GM21529 (cell line): Measurements from ENCODE around the gene ZNF175.
"Not testable (repeated sequence)": the region's sequence is repeated elsewhere in the genome, so short reads cannot be mapped to it uniquely, and the experiment has no call there.

Source experiments
- ATAC-seq: cut with Tn5 transposase; IDR thresholded peaks from one replicate; pipeline ENCODE4 v1.9.1; 2021; ENCODE audit not compliant: unreplicated experiment

The ZNF175 gene

DNA sequence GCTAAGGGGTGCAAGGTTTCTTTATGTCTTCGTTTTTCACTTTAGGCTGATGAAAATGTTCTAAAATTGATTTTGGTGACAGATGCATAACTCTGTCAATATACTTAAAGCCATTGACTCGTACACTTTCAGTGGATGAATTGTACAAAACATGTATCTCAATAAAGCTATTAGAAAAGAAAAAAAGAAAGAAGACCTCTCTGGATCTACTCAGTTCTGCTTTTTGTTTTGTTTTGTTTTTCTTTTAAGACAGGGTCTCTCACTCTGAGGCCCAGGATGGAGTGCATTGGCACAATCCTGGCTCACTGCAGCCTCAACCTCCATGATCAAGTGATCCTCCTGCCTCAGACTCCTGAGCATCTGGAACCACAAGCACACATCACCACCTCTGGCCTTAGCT lies 55.6 kb downstream of the ZNF175 start:
- no peak for ATAC-seq

DNA sequence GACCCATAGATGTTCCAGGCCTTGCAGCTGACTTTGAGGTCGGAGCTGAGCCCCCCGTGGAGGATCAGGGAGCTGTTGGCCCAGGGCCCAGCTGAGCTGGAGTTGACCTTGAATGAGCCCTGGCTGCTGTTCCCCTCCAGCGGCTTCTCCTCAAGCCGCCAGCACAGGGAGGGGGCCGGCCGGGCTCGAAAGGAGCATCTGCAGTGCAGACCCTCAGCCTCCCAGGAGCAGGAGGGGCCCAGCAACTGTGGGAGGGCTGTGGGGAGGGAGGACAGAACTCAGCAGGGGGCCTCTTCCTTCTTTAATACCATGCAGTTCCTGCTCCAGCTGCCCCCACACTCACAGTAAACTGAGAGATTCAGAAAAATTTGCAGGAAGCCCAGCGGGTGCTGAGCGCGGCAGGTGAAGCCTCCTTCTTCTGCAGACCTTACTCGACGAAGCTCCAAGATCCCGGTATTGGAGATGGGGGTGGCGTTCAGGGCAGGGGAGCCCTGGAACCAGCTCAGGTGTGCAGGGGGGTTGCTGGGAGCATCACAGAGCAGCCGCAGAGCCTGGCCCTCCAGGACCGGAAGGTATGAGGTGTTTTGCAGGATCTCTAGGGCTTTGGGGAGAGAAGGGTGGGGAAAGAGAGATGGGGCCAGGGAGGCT lies 56.5 kb downstream of the ZNF175 start:
- ATAC-seq: no peak

DNA sequence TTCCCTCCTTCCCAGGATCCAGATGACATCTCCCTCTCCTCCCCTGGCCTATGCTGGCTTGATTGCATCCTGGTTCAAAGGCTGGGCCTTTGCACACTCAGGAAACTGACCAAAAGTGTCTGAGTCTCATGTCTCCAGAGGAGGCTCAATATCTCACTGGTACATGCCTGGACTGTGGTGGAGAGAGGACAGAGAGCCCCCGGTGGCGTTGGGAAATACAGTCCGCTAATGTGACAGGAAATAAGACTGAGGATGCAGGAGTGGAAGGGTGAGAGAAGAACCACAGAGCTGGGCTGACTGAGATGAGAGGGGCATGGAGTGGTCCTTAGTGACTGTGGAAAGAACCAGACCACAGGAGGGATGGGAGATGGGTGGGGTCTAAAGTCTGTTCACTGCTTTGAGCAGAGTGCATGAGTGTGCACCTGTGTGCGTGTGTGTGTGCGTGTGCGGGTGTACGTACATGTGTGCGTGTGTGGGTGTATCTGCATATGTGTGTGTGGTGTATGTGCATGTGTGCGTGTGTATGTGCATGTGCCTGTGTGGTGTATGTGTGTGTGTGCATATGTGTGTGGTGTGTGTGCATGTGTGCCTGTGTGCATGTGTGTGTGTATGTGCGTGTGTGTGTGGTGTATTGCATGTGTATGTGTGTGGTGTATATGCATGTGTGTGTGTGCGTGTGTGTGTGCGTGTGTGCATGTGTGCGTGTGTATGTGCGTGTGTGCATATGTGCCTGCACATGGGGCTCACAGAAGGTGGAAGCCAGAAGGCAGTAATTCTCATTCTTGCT lies 57.3 kb downstream of the ZNF175 start:
- ATAC-seq: no peak

DNA sequence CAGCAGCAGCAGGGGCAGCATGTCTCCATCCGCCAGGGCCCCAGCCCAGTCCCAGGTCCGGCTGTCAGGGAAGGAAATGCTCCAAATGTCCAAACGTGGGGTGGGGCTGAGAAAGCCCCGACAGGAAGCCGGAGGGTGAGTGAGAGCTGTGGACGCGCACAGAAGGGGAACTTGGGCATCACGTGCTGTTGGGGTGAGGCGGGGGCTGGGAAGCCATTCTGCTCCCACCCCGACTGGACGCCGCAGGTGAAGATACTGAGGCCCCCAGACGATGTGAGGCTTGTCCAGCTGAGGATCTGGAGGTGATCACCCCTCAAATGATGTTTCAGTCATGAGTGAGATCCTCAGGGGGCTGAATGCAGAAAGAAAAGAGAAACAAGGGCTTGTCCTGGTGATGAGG lies 59.2 kb downstream of the ZNF175 start, which contains the start of gene SIGLEC5:
SIGLEC5 (minus strand) TSS at position 87 of the 400 bp plus-strand sequence; CDS start at position 21, 66 bp downstream.
- not testable (repeated sequence) for ATAC-seq

DNA sequence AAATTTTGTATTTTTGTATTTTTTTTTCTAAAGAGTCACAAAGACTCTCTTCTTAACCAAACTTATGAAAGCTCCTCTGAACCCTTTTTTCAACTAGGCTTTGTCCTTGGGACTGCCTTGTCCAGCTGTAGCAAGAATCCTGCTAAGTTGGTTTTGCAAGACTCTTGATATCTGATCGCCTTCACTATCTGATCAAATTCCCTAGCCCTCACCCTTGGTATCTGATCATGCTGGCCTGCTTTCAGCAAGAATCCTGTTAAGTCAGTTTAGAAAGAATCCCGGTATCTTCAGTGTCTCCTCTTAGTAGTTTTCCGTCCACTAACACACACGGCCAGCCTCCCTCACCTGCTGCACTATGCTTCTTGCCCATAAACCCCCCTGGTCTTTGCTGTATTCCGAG lies 61.0 kb downstream of the ZNF175 start:
- ATAC-seq: no peak

DNA sequence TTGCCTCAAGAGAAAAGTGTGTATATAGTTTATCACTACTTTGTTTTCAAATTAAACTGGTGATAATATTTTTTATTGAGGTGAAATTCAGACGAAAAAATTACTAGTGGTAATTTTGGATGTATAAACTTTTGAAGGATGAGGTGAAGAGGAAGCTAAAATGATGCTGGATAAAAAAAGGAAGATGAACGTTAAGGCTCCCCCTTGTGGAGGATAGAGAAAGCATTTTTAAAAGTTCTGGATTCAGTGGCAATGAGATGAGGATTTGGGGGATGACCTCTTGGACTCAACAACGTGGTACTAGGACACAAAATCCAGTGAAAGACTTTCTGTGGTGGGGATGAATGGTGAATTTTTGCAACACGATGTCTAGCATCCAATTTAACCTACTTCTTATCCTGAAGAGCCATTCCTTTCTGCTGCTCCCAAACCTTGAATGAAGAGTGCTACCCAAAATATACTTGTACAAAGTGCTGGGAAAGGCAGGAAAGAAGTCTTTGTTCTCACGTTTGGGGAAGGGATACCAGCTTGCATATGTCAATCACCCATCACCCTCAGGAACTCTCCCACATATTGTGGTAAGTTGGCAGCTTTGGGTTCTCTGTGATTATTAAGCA lies 66.4 kb downstream of the ZNF175 start:
- ATAC-seq: no peak

DNA sequence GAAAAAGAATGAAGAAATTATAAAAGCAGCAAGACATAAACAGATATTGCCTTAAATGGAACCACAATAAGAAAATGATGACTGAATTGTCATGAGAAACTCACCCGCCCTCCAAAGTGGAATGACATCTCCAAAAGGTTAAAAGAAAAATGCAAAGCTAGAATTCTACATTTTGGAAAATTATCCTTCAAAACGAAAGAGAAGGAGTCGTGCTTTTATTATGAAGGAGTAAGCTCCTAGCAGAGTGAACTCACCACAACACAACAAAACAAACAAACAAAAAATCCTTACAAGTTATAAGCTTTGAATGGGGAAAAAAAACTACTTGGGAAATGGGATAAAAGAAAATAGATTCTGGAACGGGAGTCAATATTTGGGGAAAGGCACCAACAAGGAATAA lies 68.8 kb downstream of the ZNF175 start:
- ATAC-seq: no peak

DNA sequence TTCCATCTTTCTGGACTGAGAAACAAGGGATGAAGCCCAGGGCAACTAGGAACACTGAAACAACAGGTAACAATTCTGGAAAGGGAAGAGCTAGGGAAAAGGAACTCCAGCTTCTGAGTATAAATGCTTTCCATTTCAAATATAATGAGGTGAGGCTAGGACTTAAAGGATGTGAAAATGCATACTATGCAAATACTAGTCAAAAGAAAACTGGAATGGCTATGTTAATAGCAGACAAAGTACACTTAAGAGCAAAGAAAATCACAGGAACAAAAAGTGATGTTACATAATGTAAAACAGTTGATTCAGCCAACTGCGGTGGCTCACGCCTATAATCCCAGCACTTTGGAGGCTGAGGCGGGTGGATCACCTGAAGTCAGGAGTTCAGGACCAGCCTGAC lies 69.3 kb downstream of the ZNF175 start:
- no peak for ATAC-seq

DNA sequence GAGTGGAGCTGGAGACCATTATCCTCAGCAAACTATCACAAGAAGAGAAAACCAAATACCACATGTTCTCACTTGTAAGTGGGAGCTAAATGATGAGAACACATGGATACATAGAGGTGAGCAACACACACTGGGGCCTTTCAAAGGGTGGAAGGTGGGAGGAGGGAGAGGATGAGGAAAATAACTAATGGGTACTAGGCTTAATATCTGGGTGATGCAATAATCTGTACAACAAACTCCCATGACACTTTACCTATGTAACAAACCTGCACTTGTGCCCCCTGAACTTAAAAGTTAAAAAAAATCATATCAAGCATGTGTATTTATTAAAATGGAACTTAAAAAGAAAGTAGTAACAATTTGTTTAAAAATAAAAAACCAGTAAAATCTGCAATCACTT lies 70.6 kb downstream of the ZNF175 start:
- no peak for ATAC-seq
